Naive thymus-derived CD4-positive, alpha-beta T cell (primary cell): ENCODE measurements around the gene TMEM30A. TPM values are rescaled to one million over a fixed set of nuclear protein-coding genes. Genes with fewer than 3 reads are reported as not detected.

ENCODE experiments used
- ATAC-seq: fragments of 150-1000 bp; cut with Tn5 transposase; 2 replicates; pipeline ENCODE4 v1.10.0; 2021; ENCODE audit warnings: mild to moderate bottlenecking, moderate library complexity
- CTCF ChIA-PET: fragments of 350-600 bp; sonication (Branson Sonifier 250); formaldehyde crosslinking; loops from one replicate; lab custom pipeline; 2021; ENCODE audit warnings: antibody characterized with exemption; lab: Charles Lee
- POLR2A ChIA-PET: fragments of 350-600 bp; sonication (Branson Sonifier 250); formaldehyde crosslinking; loops from one replicate; lab custom pipeline; 2021; ENCODE audit warnings: antibody characterized with exemption, inconsistent platforms; lab: Charles Lee
- DNase-seq, 9 donors: peaks; one replicate each; pipeline versions ENCODE4 v3.0.0 to v3.0.0-alpha.2; 2020 to 2022; ENCODE audit warnings: mixed read lengths in 1 of 9
- H3K27ac ChIP-seq: one replicate; pipeline ENCODE4 v1.7.0; 2013; ENCODE audit warnings: mild to moderate bottlenecking, low read depth, low read length, moderate library complexity
- H3K27me3 ChIP-seq, 2 donors: one replicate each; pipeline ENCODE4 v1.7.0; 2013; ENCODE audit warnings: low read length in 2 of 2, mild to moderate bottlenecking in 2 of 2, moderate library complexity in 2 of 2; ENCODE audit not compliant: control insufficient read depth in 2 of 2, insufficient read depth in 2 of 2
- H3K36me3 ChIP-seq, 3 experiments: 1 replicate in 2 of 3; 2 replicates in 1 of 3; pipeline ENCODE4 v1.7.0; 2013; ENCODE audit warnings: low read length in 3 of 3, mild to moderate bottlenecking in 3 of 3, moderate library complexity in 1 of 3; ENCODE audit not compliant: insufficient read depth in 3 of 3, control insufficient read depth in 2 of 3
- H3K4me1 ChIP-seq, 2 donors: one replicate each; pipeline ENCODE4 v1.7.0; 2013; ENCODE audit warnings: low read length in 2 of 2, mild to moderate bottlenecking in 2 of 2, moderate library complexity in 1 of 2; ENCODE audit not compliant: control insufficient read depth in 2 of 2, insufficient read depth in 2 of 2
- H3K4me3 ChIP-seq: 2 replicates; pipeline ENCODE4 v1.7.0; 2013; ENCODE audit warnings: mild to moderate bottlenecking, low read length
- H3K9me3 ChIP-seq, 3 experiments: 1 replicate in 2 of 3; 2 replicates in 1 of 3; pipeline ENCODE4 v1.7.0; 2013; ENCODE audit warnings: low read length in 3 of 3; ENCODE audit not compliant: control insufficient read depth in 2 of 3
- H3K27ac Mint-ChIP-seq, 9 donors: one replicate each; pipeline ENCODE4 v1.8.0; 2020 to 2022; ENCODE audit warnings: mixed read lengths in 9 of 9, mild to moderate bottlenecking in 8 of 9, moderate library complexity in 5 of 9, inconsistent platforms in 2 of 9
- H3K27me3 Mint-ChIP-seq, 5 donors: one replicate each; pipeline ENCODE4 v1.8.0; 2021 to 2022; ENCODE audit warnings: mixed read lengths in 5 of 5, mild to moderate bottlenecking in 1 of 5
- H3K36me3 Mint-ChIP-seq, 5 donors: one replicate each; pipeline ENCODE4 v1.8.0; 2020 to 2022; ENCODE audit warnings: mixed read lengths in 5 of 5, mild to moderate bottlenecking in 3 of 5, inconsistent platforms in 1 of 5
- H3K4me1 Mint-ChIP-seq, 7 donors: one replicate each; pipeline ENCODE4 v1.8.0; 2020 to 2022; ENCODE audit warnings: mixed read lengths in 7 of 7, mild to moderate bottlenecking in 3 of 7, inconsistent platforms in 1 of 7
- H3K4me3 Mint-ChIP-seq, 10 donors: one replicate each; pipeline ENCODE4 v1.8.0; 2020 to 2022; ENCODE audit warnings: mild to moderate bottlenecking in 10 of 10, mixed read lengths in 10 of 10, moderate library complexity in 6 of 10, inconsistent platforms in 2 of 10
- H3K9me3 Mint-ChIP-seq, 11 donors: one replicate each; pipeline ENCODE4 v1.8.0; 2020 to 2022; ENCODE audit warnings: mixed read lengths in 11 of 11, mild to moderate bottlenecking in 4 of 11, inconsistent platforms in 1 of 11, moderate library complexity in 1 of 11
- intact Hi-C, 2 donors: fragments of 100-400 bp; cut with micrococcal nuclease; formaldehyde crosslinking; loops; one replicate each; pipeline ENCODE4 v1.15.1; 2023
- polyA plus RNA-seq, 2 donors: library from polyadenylated mRNA; unstranded; fragments of 300-500 nt; fragmentation: Illumina TruSeq; gene quantifications; one replicate each; pipeline ENCODE4 v1.2.3, GENCODE V29; 2021
- total RNA-seq, 6 experiments: library from RNA in 5 of 6; stranded (reverse) in 5 of 6; gene quantifications; 1 replicate in 5 of 6; 2 replicates in 1 of 6; pipeline ENCODE4 v1.2.3 and lab custom pipeline; 2021 to 2026

TMEM30A gene
- total and polyA plus RNA-seq, 7 experiments from 2014 or later, result 26.7 to 91.4 (median 40.6) TPM

DNA sequence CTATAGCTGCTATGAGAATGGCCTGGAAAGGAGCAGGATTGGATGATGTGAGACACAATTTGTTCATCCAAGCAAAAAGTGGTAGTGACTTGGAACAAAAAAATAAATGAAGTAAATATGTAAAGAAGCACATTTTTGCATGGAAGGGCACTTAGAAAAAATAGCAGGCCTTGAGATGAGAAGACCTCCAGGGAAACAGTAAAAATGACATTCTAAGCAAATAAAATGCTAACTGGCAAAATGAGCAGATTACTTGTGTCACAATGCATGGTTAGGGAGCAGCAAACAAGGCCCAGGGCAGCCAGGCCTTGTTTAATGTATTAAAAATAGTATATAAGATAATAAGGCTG, 21.2 kb downstream of the TMEM30A start:
- ATAC-seq (no peak), DNase-seq (no peak)
- intact Hi-C loops, result no loop called here
- peaks cover 5 to 23% (median 14%) of the 10 kb centered on the region in 5 donors for H3K36me3 Mint-ChIP-seq
- Histone ChIP-seq H3K4me1 (no peaks in the 10 kb centered on the region), H3K36me3 (peaks cover 0 to 34% (median 0%) of the 10 kb centered on the region in 3 experiments), H3K27ac (no peak overlapping the region), H3K27me3 (no peaks in the 10 kb centered on the region), H3K4me3 (no peak overlapping the region), H3K9me3 (no peaks in the 10 kb centered on the region)
- H3K9me3 Mint-ChIP-seq, result no peaks in the 10 kb centered on the region
- no peaks in the 10 kb centered on the region for H3K27me3 Mint-ChIP-seq
- peak overlapping the region in 2 of 9 donors; percentile 3 to 33 for H3K27ac Mint-ChIP-seq
- H3K4me1 Mint-ChIP-seq, result peaks cover 0 to 26% (median 21%) of the 10 kb centered on the region in 7 donors
- ChIA-PET CTCF (interaction anchor here (0.9 kb wide), 1 partner anchor 18 kb away, joined by 3 read pairs; no protein-coding TSS in a partner anchor), POLR2A (interaction anchor here (1.4 kb wide), 1 partner anchor 20 kb away, joined by 4 read pairs; no protein-coding TSS in a partner anchor)
- no peak overlapping the region for H3K4me3 Mint-ChIP-seq

DNA sequence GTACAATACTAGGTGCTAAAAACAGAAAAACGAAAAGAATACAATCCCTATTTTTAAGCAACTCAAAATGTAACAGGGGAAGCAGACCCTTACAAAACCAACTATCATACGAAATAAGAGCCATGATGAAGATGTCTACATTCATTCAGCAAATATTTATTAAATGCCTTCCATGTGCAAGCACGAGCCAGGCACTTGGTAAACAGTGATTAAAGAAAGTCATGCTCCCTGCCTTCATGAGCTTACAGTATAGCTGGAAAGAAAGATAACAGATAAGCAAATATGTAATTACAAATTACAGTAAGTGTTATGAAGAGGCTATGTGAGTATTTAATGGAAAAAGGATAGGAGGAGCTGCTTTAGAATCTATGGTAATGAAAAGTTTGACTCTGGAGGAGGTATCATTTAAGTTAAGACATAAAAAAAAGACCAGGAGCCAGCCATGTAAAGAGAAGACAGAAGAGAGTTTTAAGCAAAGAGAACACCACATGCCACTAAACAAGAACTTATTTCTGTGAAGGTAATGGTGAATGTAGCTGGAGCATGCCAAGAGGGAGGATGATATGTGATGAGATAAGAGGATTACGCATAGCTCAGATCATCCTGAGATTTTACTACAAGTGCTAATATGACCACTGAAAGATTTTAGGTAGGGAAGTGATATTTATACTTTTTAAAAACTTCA, 21.7 kb downstream of the TMEM30A start:
- Histone ChIP-seq H3K36me3 (peaks cover 0 to 34% (median 0%) of the 10 kb centered on the region in 3 experiments), H3K27me3 (no peaks in the 10 kb centered on the region), H3K4me1 (no peaks in the 10 kb centered on the region), H3K27ac (no peak overlapping the region), H3K4me3 (no peak overlapping the region), H3K9me3 (no peaks in the 10 kb centered on the region)
- Mint-ChIP-seq H3K27me3 (no peaks in the 10 kb centered on the region), H3K36me3 (peaks cover 5 to 25% (median 14%) of the 10 kb centered on the region in 5 donors), H3K4me3 (no peak overlapping the region), H3K27ac (peak overlapping the region in 2 of 9 donors; percentile 3 to 33), H3K4me1 (peaks cover 0 to 23% (median 17%) of the 10 kb centered on the region in 7 donors), H3K9me3 (no peaks in the 10 kb centered on the region)
- DNase-seq, result no peak
- ATAC-seq, result no peak
- intact Hi-C loops, result no loop called here
- CTCF ChIA-PET, result interaction anchor here (0.9 kb wide), 1 partner anchor 19 kb away, joined by 3 read pairs; no protein-coding TSS in a partner anchor
- POLR2A ChIA-PET, result interaction anchor here (0.7 to 1.4 kb wide), 2 partner anchors 19 to 20 kb away, joined by 3 to 4 read pairs; no protein-coding TSS in a partner anchor

DNA sequence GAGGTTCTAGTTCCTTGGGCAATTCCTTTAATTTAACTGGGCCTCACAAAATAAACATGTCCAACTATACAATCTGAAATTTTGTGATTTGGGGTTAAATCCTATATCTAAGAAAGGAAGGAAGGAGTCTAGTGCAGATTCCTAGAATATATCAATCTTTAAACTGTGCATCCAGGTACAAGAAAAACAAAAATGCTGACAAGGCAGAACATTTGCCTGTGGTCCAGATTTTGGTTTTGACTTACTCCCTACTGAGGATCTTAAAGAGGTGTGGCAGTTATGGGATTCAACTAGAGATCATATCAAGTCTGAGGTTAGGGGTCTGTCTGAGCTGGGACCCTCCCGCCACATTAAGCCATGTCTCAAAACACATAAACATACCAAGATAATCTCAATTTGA, 23.3 kb downstream of the TMEM30A start:
- DNase-seq (no peak), ATAC-seq (no peak)
- peaks cover 0 to 15% (median 5%) of the 10 kb centered on the region in 7 donors for H3K4me1 Mint-ChIP-seq
- Histone ChIP-seq H3K4me1 (no peaks in the 10 kb centered on the region), H3K27ac (no peak overlapping the region), H3K36me3 (peaks cover 0 to 34% (median 0%) of the 10 kb centered on the region in 3 experiments), H3K4me3 (no peak overlapping the region), H3K9me3 (no peaks in the 10 kb centered on the region), H3K27me3 (no peaks in the 10 kb centered on the region)
- ChIA-PET CTCF (no interaction called here), POLR2A (no interaction called here)
- intact Hi-C loops, result no loop called here
- H3K9me3 Mint-ChIP-seq, result no peaks in the 10 kb centered on the region
- peaks cover 5 to 35% (median 15%) of the 10 kb centered on the region in 5 donors for H3K36me3 Mint-ChIP-seq
- H3K27ac Mint-ChIP-seq, result no peak overlapping the region
- no peaks in the 10 kb centered on the region for H3K27me3 Mint-ChIP-seq
- no peak overlapping the region for H3K4me3 Mint-ChIP-seq

DNA sequence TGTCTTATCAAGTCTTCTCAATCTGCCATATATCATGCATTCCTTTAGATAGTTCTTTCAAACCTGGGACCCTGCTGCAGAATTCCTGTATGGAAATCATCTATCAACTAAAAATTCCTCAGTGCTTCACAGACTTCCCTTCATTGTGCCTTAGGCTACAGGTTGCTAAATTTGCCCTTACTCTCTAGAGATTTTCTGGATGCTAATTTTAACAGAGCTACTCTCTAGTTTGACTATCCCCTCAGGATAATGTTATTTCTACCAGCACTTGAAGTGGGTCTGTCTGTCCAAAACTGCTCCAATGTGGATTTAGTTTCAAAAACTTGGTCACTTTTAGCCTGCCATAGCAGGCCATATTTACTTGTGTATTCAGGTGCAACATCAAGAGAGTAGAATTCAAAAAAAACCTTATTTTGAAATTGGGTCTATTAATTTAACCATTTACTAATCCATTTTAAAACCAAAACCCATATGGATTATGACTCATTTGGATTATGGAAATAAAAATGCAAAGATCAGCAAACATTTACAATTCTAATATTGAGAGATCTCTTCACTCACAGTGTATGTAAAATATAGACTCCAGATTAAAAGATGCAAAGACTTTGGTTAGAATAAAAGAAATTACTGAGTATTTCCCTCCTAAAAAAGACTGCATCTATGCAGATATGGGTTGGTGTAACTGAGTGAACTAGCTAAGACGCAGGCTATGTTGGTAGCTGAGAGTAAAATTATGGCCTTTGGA, 27.1 kb downstream of the TMEM30A start:
- DNase-seq (no peak), ATAC-seq (no peak)
- Histone ChIP-seq H3K36me3 (peaks cover 0 to 32% (median 0%) of the 10 kb centered on the region in 3 experiments), H3K9me3 (no peaks in the 10 kb centered on the region), H3K27me3 (no peaks in the 10 kb centered on the region), H3K4me1 (no peaks in the 10 kb centered on the region), H3K27ac (no peak overlapping the region), H3K4me3 (no peak overlapping the region)
- ChIA-PET CTCF (interaction anchor here (0.6 to 4.0 kb wide), 2 partner anchors 10 to 340 kb away, joined by 3 to 12 read pairs; no protein-coding TSS in a partner anchor), POLR2A (no interaction called here)
- intact Hi-C loops, result no loop called here
- peaks cover 0 to 8% (median 0%) of the 10 kb centered on the region in 7 donors for H3K4me1 Mint-ChIP-seq
- H3K9me3 Mint-ChIP-seq, result no peaks in the 10 kb centered on the region
- peaks cover 0 to 37% (median 18%) of the 10 kb centered on the region in 5 donors for H3K36me3 Mint-ChIP-seq
- peak overlapping the region in 1 of 9 donors; percentile 42 for H3K27ac Mint-ChIP-seq
- H3K27me3 Mint-ChIP-seq, result no peaks in the 10 kb centered on the region
- no peak overlapping the region for H3K4me3 Mint-ChIP-seq

DNA sequence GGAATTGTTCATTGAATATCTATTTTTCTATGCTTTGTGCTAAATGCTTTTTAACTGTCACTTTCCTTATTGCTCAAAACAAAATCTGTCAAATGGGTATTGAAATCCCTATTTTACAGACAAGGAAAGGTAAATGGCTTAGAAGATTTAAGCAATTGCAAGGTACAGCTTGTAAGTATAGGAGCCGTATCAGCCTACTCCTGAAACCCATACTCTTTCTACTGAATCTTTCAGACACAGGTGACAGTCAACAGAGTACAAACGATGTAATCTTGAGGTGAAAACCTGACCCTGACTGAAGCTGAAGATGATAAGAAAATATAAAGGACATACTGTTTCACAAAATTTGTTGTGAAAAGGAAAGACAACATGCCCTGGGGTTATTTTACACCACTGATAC, 34.0 kb downstream of the TMEM30A start:
- no peak for DNase-seq
- H3K4me1 Mint-ChIP-seq, result peaks cover 0 to 5% (median 2%) of the 10 kb centered on the region in 7 donors
- ATAC-seq, result no peak
- peaks cover 0 to 13% (median 0%) of the 10 kb centered on the region in 3 experiments for H3K36me3 ChIP-seq
- no peak overlapping the region for H3K4me3 ChIP-seq
- H3K27me3 Mint-ChIP-seq, result peaks cover 0 to 15% (median 9%) of the 10 kb centered on the region in 5 donors
- no peaks in the 10 kb centered on the region for H3K4me1 ChIP-seq
- H3K36me3 Mint-ChIP-seq, result peaks cover 0 to 14% (median 0%) of the 10 kb centered on the region in 5 donors
- intact Hi-C loops, result no loop called here
- ChIA-PET CTCF (interaction anchor here (0.6 to 1.1 kb wide), 2 partner anchors 16 to 1576 kb away, joined by 3 to 5 read pairs; no protein-coding TSS in a partner anchor), POLR2A (interaction anchor here (0.9 kb wide), 1 partner anchor 29 kb away, joined by 3 read pairs; no protein-coding TSS in a partner anchor)
- H3K4me3 Mint-ChIP-seq, result no peak overlapping the region
- no peaks in the 10 kb centered on the region for H3K27me3 ChIP-seq
- H3K27ac Mint-ChIP-seq, result peak overlapping the region in 1 of 9 donors; percentile 29
- no peaks in the 10 kb centered on the region for H3K9me3 Mint-ChIP-seq
- H3K9me3 ChIP-seq, result no peaks in the 10 kb centered on the region
- no peak overlapping the region for H3K27ac ChIP-seq

DNA sequence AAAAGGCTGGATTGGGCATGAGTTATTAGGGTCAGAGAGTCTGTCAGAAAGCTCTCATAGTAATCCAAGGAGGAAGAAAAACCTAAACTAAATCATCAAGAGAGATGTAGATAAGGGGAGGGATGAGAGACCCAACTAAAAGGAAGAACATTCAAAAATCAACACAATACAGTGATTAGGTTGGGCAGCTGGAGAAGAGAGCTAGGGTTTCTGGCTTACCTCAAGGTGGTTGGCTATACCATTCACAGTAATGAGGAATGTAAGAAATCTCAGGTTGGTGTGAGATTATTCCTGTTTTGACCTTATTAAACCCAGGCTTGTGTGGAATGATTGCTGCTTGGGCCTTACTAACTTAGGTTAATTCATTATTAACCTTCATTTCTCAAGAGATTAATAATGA, 34.8 kb downstream of the TMEM30A start:
- no peak for ATAC-seq
- peaks cover 0 to 14% (median 0%) of the 10 kb centered on the region in 5 donors for H3K36me3 Mint-ChIP-seq
- ChIA-PET POLR2A (no interaction called here), CTCF (interaction anchor here (0.6 kb wide), 1 partner anchor 1637 kb away, joined by 8 read pairs; no protein-coding TSS in a partner anchor)
- H3K27ac ChIP-seq, result no peak overlapping the region
- DNase-seq, result no peak
- H3K9me3 Mint-ChIP-seq, result no peaks in the 10 kb centered on the region
- intact Hi-C loops, result loop anchor here in 1 of 2 donors (10.0 kb wide), 1 partner anchor 1785 kb away; the partner anchor contains the start of gene MTO1
- no peak overlapping the region for H3K4me3 ChIP-seq
- peaks cover 0 to 15% (median 14%) of the 10 kb centered on the region in 5 donors for H3K27me3 Mint-ChIP-seq
- no peaks in the 10 kb centered on the region for H3K9me3 ChIP-seq
- H3K4me1 ChIP-seq, result no peaks in the 10 kb centered on the region
- H3K27ac Mint-ChIP-seq, result peak overlapping the region in 3 of 9 donors; percentile 1 to 29 (median 2)
- H3K4me1 Mint-ChIP-seq, result peaks cover 0 to 7% (median 4%) of the 10 kb centered on the region in 7 donors
- H3K4me3 Mint-ChIP-seq, result no peak overlapping the region
- H3K27me3 ChIP-seq, result no peaks in the 10 kb centered on the region
- peaks cover 0 to 9% (median 0%) of the 10 kb centered on the region in 3 experiments for H3K36me3 ChIP-seq
